GM19397 (cell line): ENCODE measurements around the gene PLA2G2C.
"Not testable (repeated sequence)": the region's sequence is repeated elsewhere in the genome, so short reads cannot be mapped to it uniquely, and the experiment has no call there.

Experiments
- ATAC-seq: cut with Tn5 transposase; IDR thresholded peaks from one replicate; pipeline ENCODE4 v1.9.1; 2021; ENCODE audit warnings: mild to moderate bottlenecking, moderate library complexity; ENCODE audit not compliant: unreplicated experiment

The PLA2G2C gene

GRCh38 chr1:20185834-20186782 lies at the start of gene PLA2G2C, which contains the start of gene UBXN10:
Gene PLA2G2C, minus strand, starts transcription at chr1:20186518. Its CDS starts 9,155 bp downstream, at chr1:20177363.
Gene UBXN10, plus strand, starts transcription at chr1:20186096. Its CDS starts 4,466 bp downstream, at chr1:20190562.
- no peak for ATAC-seq

- ATAC-seq: no peak
Measured at GRCh38 chr1:20234788-20235535, 48.6 kb upstream of the PLA2G2C start.

- ATAC-seq: no peak
Measured at GRCh38 chr1:20233866-20234265, 47.5 kb upstream of the PLA2G2C start.

- ATAC-seq: no peak
Measured at GRCh38 chr1:20233394-20233793, 47.1 kb upstream of the PLA2G2C start.

GRCh38 chr1:20232564-20232963 lies 46.2 kb upstream of the PLA2G2C start:
- not testable (repeated sequence) for ATAC-seq

GRCh38 chr1:20229171-20229570 lies 42.9 kb upstream of the PLA2G2C start:
- ATAC-seq: no peak

GRCh38 chr1:20228314-20228825 lies 42.1 kb upstream of the PLA2G2C start:
- ATAC-seq: no peak

GRCh38 chr1:20227704-20228103 lies 41.4 kb upstream of the PLA2G2C start:
- no peak for ATAC-seq

GRCh38 chr1:20224546-20224945 lies 38.2 kb upstream of the PLA2G2C start:
- ATAC-seq: no peak

GRCh38 chr1:20223551-20224419 lies 37.5 kb upstream of the PLA2G2C start:
- ATAC-seq: no peak

- ATAC-seq: no peak
Measured at GRCh38 chr1:20223106-20223505, 36.8 kb upstream of the PLA2G2C start.

GRCh38 chr1:20220036-20220435 lies 33.7 kb upstream of the PLA2G2C start:
- ATAC-seq: no peak

GRCh38 chr1:20219053-20219452 lies 32.7 kb upstream of the PLA2G2C start:
- not testable (repeated sequence) for ATAC-seq

GRCh38 chr1:20216574-20216973 lies 30.3 kb upstream of the PLA2G2C start:
- ATAC-seq: no peak

GRCh38 chr1:20215716-20216115 lies 29.4 kb upstream of the PLA2G2C start:
- ATAC-seq: no peak

- ATAC-seq: no peak
Measured at GRCh38 chr1:20212685-20213331, 26.5 kb upstream of the PLA2G2C start.

GRCh38 chr1:20212085-20212684 lies 25.9 kb upstream of the PLA2G2C start:
- no peak for ATAC-seq

- ATAC-seq: no peak
Measured at GRCh38 chr1:20211511-20211931, 25.2 kb upstream of the PLA2G2C start.

GRCh38 chr1:20210736-20211460 lies 24.6 kb upstream of the PLA2G2C start:
- ATAC-seq: no peak
